ENCODE data around the gene OR5AC2.

Gene OR5AC2

DNA sequence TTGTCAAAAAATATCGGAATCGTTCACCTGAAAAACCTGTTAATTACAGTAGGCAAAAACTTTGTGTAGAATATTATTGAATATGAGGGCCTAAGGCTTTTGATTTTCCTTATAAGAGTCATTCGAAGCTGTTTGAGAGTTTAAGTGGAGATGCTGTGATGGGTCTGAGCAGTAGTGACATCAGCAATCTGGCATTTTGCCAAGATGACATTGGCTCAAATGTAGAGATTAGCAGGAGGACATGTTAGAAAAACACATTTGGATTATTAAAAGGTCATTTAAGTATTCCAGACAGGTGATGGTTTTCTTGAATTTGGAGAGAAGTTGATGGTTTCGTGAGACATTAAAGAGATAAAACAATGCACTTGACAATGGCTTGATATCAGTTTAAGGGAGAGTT is 12.9 kb downstream of the OR5AC2 start:
- TF ChIP-seq, protein P1, sequence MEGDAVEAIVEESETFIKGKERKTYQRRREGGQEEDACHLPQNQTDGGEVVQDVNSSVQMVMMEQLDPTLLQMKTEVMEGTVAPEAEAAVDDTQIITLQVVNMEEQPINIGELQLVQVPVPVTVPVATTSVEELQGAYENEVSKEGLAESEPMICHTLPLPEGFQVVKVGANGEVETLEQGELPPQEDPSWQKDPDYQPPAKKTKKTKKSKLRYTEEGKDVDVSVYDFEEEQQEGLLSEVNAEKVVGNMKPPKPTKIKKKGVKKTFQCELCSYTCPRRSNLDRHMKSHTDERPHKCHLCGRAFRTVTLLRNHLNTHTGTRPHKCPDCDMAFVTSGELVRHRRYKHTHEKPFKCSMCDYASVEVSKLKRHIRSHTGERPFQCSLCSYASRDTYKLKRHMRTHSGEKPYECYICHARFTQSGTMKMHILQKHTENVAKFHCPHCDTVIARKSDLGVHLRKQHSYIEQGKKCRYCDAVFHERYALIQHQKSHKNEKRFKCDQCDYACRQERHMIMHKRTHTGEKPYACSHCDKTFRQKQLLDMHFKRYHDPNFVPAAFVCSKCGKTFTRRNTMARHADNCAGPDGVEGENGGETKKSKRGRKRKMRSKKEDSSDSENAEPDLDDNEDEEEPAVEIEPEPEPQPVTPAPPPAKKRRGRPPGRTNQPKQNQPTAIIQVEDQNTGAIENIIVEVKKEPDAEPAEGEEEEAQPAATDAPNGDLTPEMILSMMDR (IDR thresholded peaks at IDR 0.05; ENCODE audit: low read depth, low read length) = no peak
- H3K4me3 ChIP-seq (ENCODE audit: low read depth, low read length) = no peak overlapping the region

DNA sequence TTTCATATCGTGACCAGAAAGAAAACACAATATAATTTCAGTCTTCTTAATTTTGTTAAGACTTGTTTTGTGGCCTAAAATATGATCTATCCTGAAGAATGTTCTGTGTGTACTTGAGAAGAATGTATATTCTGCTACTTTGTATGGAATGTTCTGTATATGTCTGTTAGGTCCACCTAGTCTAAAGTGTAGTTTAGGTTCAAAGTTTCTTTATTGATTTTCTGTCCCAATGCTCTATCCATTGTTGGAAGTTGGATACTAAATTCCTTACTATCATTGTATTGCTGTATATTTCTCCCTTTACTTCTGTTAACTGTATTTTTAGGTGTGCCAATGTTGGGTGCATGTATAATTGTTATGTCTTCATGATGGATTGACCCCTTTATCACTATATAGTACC is 21.2 kb downstream of the OR5AC2 start:
- TF ChIP-seq, protein P1 (IDR thresholded peaks at IDR 0.05; ENCODE audit: low read depth, low read length) = no peak
- no peak overlapping the region for H3K4me3 ChIP-seq (ENCODE audit: low read depth, low read length)

DNA sequence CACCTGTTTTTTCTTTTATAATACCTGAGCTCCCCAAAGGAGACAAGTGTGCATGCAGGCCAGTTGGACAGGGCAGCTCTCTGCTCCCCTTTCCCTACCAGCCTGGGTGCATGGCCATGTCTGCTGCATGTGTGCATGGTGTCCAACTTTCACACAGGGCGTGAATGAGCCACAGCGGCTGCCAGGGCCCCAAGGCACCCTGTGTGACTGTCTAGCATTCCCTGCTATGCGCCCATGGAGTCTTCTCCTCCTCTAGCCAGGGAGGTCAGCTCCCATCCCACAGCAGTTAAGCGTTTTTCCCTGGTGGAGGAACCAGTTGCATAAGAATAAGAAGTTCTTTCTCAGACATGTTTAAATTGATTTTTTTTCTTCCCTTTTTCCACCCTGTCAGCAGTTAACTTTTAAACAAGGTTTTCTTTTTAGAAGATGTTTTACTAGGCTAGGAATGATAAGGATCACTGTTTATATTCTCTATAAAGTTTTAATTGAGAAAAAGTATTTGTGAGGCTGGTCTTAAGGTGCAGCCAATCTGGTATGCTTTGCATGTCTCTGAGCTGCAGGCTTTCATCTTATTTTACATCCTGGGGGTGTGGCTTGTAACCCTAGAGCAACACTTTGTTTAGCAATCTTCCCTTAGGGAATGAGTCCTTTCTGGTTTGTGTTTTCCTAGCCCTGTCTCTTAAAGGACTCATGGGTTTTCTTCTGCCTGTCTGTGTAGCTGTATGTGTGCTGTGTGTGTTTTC is 23.0 kb downstream of the OR5AC2 start:
- no peak overlapping the region for H3K4me3 ChIP-seq (ENCODE audit: low read depth, low read length)
- TF ChIP-seq, protein P1 (IDR thresholded peaks at IDR 0.05; ENCODE audit: low read depth, low read length) = no peak

DNA sequence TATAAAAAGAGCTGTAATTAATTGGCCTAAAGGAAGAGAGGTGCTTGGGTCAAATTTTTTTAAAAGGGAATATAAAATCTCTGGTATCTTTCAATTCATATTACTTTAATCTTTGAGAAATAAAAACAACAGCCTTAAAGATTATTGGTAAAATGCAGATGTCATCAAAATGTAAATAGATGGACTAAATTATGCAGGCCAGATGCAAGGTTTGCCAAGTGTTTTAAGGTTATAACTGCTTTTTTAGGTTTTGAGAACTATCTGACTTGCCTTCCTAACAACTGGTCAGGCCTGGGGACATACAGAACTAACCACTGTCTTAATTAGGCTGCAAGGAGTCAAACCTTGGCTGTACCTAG is 23.6 kb downstream of the OR5AC2 start:
- no peak overlapping the region for H3K4me3 ChIP-seq (ENCODE audit: low read depth, low read length)
- TF ChIP-seq, protein P1 (IDR thresholded peaks at IDR 0.05; ENCODE audit: low read depth, low read length) = no peak

DNA sequence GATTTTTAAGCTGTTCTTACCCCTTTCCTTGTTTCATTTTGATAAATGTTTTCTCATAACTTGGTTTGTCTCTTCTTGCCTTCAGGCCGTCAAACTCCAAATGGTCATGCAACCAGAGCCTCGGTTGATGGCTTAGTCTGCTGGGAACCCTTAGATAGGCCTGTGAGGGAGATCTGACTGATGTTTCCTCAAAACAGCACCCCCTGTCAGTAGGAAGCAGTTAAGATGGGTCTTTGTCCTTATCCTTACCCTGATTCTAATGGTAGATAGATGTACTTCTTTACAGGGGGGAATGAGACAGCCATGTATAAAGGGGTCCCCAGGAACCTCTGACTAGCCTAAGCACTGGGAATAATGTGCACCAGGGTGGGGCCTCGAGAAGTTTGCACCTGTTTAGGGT is 27.3 kb downstream of the OR5AC2 start:
- H3K4me3 ChIP-seq (ENCODE audit: low read depth, low read length) = no peak overlapping the region
- TF ChIP-seq, protein P1 (IDR thresholded peaks at IDR 0.05; ENCODE audit: low read depth, low read length) = no peak

GRCh38 chr3:98115717-98116116 is 28.7 kb downstream of the OR5AC2 start:
- TF ChIP-seq, protein P1 (IDR thresholded peaks at IDR 0.05; ENCODE audit: low read depth, low read length) = no peak
- H3K4me3 ChIP-seq (ENCODE audit: low read depth, low read length) = no peak overlapping the region

GRCh38 chr3:98130421-98130820 is 43.4 kb downstream of the OR5AC2 start, which contains the start of gene OR5H1:
TSS of gene OR5H1 (plus strand) at chr3:98130721. CDS start at chr3:98132698, 1,977 bp downstream.
- no peak within 1 kb of the TSS for H3K4me3 ChIP-seq (ENCODE audit: low read depth, low read length)
- TF ChIP-seq, protein P1 (IDR thresholded peaks at IDR 0.05; ENCODE audit: low read depth, low read length) = no peak
